ENCODE measurements around the gene NKTR.

- TF ChIP-seq CTCF (IDR thresholded peaks at IDR 0.05) (no peak), POLR2A (IDR thresholded peaks at IDR 0.05) (no peak)
Observed at GRCh38 chr3:42562047-42562907, 38.2 kb upstream of the NKTR start.
